GM12873 (cell line): Measurements from ENCODE around the gene HOXA1.

Experiments used
- TF ChIP-seq, protein P1 (sequence below): IDR thresholded peaks from 2 replicates; pipeline ENCODE4 v1.5.1; 2012; ENCODE audit warnings: low read depth, mild to moderate bottlenecking, moderate library complexity, low read length, control low read depth; ENCODE audit not compliant: insufficient read depth; ENCODE audit errors: missing control alignments

The HOXA1 gene

DNA sequence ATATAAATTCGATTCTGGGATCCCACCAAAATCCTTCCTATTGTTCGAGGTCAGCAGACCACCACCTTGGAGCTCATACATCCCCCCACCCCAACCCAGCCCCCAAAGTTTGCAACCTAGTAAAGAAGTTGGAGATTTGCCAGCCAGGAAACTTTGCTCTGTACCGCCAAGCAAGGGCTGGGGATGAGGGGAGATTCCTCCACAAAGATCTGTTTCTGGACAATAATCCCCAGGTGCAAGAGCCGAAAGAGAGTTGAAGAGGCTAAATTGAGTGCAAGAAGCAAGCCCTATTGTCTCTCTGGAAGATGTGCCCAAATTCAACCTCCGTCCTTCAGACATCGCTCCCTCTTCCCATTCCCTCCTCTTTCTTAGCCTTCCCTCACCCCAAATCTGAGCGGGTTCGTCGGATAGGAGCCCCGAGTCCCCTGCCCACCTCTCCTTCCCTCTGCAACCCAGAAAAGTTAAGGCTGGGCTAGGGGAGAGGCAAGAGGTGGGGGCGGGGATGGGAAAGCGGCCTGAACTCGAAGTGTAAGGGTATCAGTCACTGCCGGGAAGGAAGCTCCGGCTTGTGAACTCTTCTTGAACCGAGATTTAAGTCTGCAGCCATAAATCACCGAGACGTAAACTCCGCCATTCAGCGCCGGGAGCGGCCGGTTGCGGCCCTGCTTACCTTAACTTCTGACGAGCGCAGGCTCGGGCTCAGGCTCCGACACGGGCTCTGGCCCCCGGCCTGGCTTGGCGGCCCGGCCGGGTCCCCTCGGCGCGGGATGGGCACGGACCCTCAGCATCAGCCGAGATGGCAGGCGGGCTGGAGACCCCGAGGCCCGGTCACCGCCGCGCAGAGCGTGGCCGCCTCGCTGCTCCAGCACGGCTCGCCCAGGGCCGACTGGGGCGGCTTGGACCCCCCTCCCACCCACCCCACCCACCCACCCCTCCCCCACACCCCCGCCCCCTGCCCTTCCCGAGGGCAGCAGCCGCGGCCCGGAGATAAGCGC lies 17.5 kb upstream of the HOXA1 start:
- TF ChIP-seq, protein P1, sequence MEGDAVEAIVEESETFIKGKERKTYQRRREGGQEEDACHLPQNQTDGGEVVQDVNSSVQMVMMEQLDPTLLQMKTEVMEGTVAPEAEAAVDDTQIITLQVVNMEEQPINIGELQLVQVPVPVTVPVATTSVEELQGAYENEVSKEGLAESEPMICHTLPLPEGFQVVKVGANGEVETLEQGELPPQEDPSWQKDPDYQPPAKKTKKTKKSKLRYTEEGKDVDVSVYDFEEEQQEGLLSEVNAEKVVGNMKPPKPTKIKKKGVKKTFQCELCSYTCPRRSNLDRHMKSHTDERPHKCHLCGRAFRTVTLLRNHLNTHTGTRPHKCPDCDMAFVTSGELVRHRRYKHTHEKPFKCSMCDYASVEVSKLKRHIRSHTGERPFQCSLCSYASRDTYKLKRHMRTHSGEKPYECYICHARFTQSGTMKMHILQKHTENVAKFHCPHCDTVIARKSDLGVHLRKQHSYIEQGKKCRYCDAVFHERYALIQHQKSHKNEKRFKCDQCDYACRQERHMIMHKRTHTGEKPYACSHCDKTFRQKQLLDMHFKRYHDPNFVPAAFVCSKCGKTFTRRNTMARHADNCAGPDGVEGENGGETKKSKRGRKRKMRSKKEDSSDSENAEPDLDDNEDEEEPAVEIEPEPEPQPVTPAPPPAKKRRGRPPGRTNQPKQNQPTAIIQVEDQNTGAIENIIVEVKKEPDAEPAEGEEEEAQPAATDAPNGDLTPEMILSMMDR = no peak

DNA sequence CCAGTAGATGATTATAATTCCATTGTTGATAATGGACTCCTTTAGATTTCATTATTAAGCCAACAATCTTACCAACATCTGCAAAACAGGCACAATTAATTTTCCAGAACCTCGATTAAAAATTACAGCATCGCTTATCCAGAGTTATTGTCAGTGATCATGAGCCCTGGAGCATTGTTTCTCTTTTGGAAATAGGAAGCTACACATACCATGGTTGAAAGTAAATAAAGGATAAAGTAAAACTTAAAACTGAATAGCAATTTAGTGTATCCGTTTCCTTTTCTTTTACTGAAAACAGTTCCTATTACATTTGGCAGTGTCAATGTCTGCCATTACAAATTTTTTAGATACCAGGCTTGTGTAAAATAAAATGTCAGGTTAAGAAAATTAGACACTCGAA lies 16.6 kb upstream of the HOXA1 start:
- TF ChIP-seq, protein P1 = no peak

DNA sequence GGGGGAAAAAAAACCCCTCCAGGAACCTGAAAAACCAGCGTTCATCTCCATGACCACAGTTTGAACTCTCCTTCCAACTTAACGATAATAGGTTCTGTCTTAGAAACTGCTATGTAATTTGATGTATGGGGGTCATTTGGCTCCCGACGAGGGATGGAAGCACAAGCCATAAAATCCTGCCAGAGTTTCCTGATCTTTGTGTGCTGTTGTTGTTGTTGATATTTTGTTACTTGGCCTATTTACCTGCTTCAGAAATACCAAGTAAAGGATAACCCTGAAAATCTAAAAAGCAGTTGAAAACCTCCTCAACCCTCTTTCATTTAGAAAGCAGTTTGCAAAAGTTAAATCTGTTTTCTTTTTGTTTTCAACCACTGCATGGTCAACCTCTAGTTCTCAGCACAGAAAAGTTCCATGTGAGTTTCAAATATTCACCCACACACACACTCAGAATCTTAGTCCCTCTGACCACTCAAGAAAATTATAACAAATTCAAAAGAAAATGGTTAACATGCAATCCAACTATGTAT lies 16.0 kb upstream of the HOXA1 start:
- TF ChIP-seq, protein P1 = no peak

DNA sequence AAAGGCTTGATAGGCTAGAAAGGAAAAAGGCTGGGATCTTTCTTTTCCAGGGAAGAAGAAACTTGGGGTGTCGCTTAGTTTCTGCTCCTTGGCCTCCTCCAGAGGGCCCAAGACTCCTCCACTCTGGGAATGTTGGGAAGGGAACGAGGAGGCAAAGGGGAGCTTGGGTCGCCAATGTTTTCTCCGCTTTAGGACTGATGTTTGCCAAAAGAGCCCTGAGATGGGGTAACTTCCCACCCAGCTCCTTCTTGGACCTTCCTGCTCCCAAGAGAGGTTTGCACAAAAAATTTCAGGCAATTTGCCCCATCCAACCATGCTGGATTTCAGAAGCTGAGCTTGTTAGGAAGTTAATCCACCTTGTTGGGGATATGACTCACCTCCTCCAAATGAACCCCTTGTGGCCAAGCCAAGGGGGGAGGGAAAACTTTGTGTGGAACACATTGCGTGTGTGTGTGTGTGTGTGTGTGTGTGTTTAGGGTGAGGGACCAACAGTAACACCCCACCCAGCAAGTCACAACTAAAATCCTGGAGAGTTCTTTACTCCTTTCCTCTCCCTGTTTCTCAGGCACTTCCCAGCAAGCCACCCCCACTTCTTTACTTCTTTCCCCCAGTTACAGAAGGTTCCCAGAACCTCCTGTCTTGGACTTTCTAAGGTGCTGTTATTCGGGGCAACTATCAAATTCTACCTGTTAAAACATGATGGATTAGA lies 15.4 kb upstream of the HOXA1 start:
- TF ChIP-seq, protein P1 = no peak

DNA sequence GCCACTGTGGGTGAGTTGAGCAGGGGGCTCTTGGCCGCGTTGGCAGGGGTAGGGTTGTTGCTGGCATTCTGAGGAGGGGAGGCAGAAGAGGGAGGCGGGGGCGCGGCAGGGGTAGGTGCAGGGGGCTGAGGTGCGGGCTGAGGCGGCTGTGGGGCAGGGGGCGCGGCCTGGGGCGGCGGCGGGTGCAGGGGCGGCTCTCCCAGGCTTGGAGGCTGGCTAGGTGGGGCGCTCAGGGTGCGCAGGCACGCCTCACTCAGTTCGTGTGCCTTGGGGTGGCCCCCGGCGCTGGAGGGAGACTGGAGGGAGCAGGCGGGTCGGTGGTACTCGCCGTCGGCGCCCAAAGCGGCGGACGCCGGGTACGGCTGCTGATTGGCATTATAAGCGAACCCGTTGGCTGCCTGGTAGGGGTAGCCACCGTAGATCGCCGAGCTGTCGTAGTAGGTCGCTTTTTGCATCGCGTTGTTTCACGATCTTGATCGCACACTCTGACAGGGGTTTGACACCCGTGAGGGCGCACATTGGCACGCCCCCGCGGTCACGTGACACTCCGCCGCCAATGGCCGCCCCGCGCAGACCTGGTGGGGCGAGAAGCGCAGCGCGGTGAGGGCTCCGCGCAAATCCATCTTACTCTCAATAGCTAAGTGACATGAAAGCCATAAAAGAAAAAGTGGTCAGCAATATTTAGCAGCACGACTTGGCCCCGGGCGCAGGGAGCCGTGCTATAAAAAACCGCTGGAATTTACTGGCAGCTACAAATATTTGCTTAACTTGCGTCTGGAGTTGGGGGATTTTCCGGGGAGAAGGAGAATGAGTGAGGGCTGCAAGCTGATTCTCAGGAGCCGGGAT lies 14.6 kb upstream of the HOXA1 start:
- TF ChIP-seq, protein P1 = no peak

DNA sequence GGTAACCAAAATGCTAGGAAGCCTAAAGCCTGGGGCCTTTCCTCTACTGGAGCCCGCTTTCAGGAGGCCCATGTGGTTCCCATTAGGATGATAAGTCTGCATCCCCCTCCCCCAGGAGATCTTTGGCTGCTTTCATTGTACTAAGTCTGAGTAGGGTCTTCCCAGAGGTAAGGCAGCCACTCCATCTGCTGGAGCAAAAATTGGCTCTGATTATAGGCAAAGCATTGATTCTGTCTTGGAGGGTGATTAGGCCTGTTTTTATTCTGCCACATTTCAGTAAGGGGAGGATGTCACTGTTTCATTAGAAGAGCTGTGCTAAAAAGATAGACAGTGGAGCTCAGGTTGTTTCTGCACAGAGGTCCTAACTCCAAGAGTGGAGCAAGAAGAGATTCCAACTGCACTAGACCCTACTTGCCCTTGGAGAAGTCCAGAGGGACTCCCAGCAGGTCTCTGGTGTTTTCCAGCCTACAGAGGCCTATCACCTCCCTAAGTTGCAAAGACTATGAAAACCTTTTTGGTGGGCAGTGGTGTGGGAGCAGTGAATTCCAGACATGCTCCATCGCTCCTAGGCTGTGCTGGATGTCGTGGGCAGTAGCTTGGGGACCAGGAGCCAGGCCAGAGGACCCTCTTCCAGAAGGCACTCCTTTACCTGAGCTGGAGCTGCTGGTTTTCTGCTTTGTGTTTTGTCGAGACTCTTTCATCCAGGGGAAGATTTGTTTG lies 13.8 kb upstream of the HOXA1 start:
- TF ChIP-seq, protein P1 = no peak
